Ovary (tissue), 3 donors: ENCODE results near the gene DDHD1.
"Not testable (repeated sequence)": the region's sequence is repeated elsewhere in the genome, so short reads cannot be mapped to it uniquely, and the experiment has no call there.

Source experiments
- POLR2A ChIP-seq: fragments of 450-650 bp; IDR thresholded peaks from one replicate; pipeline ENCODE4 v1.6.1; 2017; ENCODE audit warnings: antibody characterized with exemption, mild to moderate bottlenecking, moderate library complexity
- TF ChIP-seq, protein P1 (sequence below), 3 donors: fragments of 450-650 bp in 2 of 3; fragments of 200-600 bp in 1 of 3; IDR thresholded peaks; one replicate each; pipeline versions ENCODE4 v1.5.1 to v1.8.0; 2016 to 2022; ENCODE audit warnings: antibody characterized with exemption in 3 of 3, mild to moderate bottlenecking in 1 of 3
- donor health status: DM: no; HTN: no; CAD: no.

- not testable (repeated sequence) for TF ChIP-seq POLR2A
- TF ChIP-seq, protein P1, sequence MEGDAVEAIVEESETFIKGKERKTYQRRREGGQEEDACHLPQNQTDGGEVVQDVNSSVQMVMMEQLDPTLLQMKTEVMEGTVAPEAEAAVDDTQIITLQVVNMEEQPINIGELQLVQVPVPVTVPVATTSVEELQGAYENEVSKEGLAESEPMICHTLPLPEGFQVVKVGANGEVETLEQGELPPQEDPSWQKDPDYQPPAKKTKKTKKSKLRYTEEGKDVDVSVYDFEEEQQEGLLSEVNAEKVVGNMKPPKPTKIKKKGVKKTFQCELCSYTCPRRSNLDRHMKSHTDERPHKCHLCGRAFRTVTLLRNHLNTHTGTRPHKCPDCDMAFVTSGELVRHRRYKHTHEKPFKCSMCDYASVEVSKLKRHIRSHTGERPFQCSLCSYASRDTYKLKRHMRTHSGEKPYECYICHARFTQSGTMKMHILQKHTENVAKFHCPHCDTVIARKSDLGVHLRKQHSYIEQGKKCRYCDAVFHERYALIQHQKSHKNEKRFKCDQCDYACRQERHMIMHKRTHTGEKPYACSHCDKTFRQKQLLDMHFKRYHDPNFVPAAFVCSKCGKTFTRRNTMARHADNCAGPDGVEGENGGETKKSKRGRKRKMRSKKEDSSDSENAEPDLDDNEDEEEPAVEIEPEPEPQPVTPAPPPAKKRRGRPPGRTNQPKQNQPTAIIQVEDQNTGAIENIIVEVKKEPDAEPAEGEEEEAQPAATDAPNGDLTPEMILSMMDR (IDR thresholded peaks at IDR 0.05) = not testable (repeated sequence)
Observed at GRCh38 chr14:53084954-53085353, 68.2 kb downstream of the DDHD1 start.
